NCI-H2081 treated with DMSO at 0.1 percent for 48 hours (cell line): ENCODE measurements around the gene SLC22A8.
"Not testable (repeated sequence)": the region's sequence is repeated elsewhere in the genome, so short reads cannot be mapped to it uniquely, and the experiment has no call there.

Experiments used
- DNase-seq: peaks from one replicate; lab custom pipeline; 2025; lab: John Stamatoyannopoulos, UW

The SLC22A8 gene, protein sequence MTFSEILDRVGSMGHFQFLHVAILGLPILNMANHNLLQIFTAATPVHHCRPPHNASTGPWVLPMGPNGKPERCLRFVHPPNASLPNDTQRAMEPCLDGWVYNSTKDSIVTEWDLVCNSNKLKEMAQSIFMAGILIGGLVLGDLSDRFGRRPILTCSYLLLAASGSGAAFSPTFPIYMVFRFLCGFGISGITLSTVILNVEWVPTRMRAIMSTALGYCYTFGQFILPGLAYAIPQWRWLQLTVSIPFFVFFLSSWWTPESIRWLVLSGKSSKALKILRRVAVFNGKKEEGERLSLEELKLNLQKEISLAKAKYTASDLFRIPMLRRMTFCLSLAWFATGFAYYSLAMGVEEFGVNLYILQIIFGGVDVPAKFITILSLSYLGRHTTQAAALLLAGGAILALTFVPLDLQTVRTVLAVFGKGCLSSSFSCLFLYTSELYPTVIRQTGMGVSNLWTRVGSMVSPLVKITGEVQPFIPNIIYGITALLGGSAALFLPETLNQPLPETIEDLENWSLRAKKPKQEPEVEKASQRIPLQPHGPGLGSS

DNA sequence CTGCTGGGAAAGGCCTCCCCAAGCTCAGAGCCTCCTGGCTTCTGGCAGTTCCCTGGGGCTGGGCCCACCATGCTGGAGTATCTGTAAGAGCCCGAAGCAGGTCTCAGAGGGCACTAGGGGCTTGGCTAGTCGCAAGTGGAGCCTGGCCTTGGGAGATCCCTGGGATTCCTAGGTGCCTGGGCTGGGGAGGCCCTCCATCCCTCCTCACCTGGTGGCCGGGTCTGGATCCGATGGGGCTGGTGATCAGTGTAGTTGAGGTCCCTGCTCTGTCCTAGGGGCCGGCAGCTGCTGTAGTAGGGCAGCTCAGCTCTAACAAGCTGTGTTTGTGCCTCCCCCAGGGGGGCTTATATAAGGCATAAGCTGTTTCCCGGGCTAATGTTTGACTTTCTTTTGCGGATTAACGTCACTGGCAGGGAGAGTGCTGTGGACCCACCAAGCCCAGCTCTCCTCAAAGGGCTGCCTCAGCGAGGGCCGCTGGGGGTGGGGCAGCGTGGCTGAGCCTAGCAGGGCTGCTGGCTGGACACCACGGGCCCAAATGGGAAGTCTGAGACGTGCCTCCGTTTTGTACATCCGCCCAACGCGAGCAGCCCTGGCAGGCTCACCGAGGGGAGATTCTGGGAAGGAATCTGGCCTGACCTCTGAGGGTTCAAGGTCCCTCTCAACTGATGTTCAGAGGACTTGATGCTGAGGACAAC lies at the start of gene SLC22A8:
Gene SLC22A8 (minus strand): TSS at position 321 of the 695 bp plus-strand sequence. CDS start 883 bp downstream, outside the sequence.
- no peak for DNase-seq

DNA sequence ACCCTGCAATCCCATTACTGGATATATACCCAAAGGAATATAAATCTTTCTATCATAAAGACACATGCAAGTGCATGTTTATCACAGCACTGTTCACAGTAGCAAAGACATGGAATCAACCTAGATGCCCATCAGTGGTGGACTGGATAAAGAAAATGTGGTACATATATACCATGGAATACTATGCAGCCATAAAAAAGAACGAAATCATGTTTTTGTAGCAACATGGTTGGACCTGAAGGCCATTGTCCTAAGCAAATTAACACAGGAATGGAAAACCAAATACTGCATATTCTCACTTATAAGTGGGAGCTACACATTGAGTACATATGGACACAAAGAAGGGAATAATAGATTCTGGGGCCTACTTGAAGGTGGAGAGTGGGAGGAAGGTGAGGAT lies 30.6 kb upstream of the SLC22A8 start:
- not testable (repeated sequence) for DNase-seq

DNA sequence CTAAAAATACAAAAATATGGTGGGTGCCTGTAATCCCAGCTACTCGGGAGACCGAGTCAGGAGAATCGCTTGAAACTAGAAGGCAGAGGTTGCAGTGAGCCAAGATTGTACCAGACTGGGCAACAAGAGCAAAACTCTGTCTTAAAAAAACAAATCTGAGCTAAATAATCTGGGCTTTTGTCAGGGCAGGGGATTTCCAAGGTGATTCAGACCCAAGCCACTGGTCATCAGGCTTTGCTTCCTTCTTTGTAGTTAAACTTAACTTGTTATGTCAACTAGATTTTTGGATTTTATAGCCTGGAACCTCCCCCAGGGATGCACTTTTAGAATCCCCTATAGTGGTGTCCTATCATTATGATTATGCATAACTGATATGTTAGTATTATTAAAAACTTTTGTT lies 27.0 kb upstream of the SLC22A8 start:
- no peak for DNase-seq

DNA sequence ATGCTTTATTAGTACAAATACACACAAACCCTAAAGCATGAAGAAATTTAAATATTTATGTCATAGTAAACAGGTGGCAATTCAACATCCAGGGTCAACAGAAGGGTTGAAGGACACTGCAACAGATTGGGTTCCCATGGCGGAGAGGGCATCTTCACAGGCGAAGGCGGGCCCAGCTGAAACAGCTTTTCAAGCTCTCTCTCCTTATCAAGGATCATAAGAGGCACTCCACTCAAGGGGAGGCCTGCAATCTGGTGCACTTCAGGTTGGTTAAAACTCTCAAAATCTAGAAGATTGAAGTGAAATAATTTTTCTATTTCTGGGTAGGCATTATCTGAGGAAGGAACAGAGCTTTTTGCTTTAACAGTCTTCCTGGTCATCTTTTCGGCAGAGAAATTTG lies 16.8 kb upstream of the SLC22A8 start:
- no peak for DNase-seq

DNA sequence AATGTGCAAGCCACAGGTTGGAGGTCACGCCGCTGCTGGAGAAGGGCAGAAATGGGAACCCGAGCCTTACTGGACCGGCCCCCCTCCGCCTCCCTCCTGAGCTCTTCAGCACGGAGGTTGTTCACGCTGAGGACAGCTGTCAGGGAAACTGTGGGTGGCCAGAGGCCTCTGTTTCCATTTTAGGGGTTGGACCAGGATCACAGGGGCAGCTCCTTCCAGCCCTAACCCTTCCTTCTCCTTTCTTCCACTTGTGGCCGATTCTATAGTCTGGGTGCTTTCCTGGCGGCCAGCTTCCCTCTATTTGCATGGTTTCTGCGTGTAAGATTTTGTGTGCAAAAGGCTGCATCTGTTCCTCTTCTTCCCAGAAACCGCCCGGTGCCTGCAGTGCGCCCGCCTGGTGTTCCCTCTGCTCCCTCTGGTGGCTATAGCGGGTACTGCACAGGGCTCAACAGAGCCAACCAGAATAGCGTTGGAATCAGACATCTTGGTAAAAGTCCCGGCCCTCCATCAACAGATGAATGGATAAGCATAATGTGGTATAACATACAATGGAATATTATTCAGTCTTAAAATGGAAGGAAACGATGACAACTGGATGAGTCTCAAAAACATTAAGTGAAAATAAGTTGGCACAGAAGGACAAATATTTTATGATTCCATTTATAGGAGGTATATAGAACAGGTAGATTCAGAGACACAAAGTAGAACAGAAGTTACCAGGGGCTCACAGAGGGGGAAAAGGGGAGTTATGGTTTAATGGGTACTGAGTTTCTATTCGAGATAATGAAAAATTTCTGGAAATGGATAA lies 8.4 kb upstream of the SLC22A8 start:
- no peak for DNase-seq

DNA sequence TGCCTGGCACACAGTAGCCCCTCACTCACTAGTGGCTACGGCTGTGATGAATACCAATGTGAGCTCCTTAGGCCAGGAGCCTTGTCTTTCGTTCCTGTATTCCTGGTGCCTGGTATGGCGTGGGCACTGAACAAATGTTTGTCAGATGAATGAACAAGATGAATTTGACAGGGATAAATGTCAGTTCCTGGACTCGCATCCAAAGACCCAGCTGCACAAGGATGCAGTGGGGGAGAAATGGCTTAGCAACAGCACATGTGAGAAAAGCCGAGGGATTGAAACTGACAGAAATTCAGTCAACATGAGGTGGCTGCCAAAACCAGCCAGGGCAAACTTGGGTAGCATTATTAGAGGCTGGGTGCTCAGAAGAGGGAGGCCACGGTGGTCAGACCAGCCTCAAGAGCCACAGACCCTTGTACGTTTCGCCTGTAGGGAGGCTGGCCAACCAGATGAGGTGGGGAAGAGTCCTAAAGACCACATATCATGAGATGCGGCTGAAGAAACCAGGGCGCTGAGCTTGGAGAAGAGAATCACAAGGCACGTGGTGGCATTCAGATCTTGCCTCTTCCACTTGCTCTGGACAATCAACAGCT lies 7.7 kb upstream of the SLC22A8 start:
- DNase-seq, result no peak

DNA sequence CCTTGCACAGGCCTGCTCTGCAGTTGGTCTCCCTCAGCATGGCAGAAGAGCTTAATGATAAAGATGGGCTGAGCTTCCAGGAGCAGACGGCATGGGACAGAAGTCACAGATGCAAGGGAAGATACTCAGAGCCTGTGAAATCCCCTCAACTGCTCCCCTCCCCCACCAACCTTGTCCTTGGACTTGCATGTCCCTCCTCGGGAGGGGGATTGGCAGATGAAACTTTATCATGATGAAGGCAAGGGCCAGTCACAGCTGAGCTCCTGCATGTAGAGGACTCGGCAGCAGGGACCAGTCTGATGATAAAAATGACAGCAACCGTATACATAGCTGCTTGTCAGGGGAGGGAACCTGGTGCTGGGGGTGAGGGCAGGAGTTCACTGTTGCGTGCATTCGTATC lies 6.8 kb upstream of the SLC22A8 start:
- no peak for DNase-seq

DNA sequence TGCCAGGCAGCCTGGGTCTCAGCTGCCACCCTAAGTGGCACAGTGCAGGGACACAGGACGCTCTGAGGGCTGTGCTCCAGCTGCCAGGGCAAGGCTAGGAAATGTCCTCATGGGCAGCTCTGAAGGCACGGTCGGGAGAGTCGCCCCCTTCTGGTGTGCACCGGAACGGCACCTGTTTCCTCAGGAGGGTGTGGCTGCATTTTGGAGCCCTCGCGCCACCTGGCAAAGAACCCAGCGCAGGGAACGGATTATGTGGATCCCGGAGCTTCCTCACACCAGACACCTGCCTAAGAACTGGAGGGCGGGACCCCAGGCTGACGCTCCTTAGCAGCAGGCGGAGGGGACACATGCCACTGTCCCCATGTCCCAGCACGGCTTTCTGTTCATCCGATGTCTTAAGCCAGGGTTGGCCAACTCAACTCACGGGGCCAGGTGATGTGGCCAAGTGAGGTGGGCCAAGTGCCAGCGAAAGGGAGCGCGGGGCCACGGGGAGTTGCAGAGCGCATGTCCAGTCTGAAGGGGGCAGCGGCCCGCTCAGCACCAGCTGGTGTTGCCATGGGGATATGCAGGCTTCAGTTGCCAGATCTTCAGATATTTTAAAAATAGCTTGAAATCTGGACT lies 5.1 kb upstream of the SLC22A8 start:
- no peak for DNase-seq

DNA sequence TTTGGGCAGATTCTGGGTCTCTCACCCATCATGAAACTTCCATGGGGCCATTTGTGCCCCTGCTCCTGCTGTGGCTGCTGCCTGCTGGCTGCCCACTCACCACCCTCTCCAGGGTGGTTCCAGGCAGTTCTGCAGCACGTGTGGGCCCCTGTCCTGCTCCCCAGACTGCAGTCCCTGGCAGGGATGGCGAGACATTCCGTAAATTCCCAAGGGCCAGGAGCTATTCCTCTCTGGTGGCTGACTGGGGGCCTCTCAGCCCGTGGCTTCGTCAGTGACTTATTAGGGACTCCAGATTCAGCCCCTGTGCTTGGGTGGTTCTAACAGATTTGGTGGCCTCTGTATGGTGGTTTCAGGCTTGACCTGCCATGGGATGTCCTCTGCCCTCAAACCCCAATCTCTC lies 3.9 kb upstream of the SLC22A8 start:
- no peak for DNase-seq

DNA sequence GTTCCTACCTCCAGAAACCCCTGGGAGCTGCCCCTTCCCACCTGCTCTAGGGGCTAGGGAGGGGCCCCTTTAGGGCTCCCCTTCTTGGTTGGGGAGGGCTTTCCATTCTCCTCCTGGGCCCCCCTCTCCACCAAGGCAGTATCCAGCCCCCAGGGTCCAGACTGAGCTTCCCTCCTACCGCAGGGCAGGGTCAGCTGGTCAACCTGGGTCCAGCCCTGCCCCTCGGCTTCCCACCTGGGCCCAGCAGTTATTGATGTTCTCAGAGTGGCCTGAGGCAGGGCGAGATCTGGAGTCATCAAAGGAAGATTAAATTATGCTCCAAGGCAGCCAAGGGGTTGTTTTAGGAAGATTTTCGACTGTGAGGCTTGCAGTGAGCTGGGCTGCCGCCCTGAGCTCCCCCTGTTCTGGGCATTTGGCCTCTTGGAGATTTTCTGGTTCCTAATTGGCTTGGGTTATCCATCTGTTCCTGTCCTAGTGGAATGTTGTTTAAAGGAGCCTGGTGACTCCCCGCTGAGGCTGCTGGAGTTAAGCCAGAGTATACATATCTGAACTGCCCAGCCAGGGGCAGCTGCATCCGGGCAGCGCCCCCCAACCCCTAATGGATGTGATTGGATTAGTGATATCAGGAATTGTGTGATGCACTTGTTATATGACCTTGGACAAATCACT lies 1.8 kb upstream of the SLC22A8 start:
- DNase-seq, result no peak

DNA sequence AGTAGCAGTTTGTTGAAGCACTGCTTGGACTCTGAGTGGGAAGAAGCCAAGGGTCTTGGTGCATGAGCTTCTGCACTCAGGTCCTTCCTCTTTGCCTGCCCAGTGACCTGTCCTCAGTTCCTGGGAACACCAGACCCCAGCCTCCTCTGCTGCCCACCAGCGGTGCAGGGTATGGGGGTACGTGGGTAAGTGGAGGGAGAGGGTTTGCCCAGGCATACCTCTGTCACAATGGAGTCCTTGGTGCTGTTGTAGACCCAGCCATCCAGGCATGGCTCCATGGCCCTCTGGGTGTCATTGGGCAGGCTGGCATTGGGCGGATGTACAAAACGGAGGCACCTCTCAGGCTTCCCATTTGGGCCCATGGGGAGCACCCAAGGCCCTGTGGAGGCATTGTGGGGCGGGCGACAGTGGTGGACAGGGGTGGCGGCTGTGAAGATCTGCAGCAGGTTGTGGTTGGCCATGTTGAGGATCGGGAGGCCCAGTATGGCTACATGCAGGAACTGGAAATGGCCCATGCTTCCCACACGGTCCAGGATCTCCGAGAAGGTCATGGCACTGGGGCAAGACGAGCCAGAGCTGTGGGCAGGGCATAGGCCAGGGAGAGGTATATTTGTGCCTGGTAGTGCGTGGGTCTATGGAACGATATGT lies 1.1 kb downstream of the SLC22A8 start:
- DNase-seq, result no peak

DNA sequence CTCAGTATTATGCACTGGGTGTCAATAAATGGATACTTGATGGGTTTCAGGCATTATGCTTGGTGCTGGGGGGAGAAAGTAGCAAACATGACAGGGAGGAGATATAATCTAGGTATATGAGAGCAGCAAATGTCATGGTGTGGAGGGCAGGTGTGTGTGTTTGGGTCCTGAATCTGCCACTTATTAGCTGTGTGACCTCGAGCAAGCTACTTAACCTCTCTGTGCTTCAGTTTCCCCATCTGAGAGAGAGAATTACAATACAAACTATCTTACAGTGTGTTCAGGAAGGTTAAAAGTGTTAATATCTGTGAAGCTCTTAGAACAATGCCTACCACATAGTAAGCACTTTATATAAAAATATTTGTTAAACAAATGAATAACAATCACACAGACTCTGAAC lies 2.8 kb downstream of the SLC22A8 start:
- no peak for DNase-seq

DNA sequence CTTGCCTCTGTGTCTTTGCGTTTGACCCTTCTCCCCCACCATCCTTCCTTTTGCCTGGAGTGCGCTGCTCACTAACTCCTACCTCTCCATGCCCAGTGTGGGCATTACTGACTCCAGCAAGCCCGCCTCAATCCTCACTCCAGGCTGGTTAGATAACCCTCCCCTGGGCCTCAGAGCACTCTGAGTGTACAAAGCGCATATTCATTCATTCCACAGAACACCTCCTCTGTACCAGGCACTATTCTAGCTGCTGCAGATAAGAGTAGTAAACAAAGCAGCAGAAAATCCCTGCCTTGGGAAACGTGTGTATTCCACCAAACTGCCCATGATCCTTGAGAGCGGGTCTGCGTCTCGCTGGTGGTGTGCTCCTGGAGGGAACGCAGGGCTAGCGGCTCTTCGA lies 3.2 kb downstream of the SLC22A8 start:
- DNase-seq, result no peak

DNA sequence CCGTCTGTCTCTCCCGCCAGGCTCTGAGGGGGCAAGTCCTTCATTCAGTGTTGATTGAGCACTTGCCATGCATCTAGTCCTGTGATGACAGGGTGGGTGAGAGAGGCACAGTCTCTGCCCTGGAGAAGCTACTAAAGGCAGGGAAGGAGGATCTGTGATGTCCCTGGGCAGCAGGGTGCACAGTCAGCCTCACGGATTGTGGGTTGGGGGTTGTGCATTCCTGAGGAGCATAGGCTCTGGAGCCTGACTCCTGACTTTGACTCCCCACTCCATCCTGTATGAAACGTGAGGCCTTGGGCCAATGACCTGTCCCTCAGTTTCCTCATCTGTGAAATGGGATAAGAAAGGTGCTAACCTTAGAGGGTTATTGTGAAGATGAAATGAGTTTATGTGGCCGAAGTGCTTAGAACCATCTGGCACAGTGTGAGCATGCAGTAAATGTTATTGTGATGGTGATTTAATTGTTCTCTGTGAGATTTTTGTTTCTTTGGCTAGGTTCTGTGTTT lies 4.7 kb downstream of the SLC22A8 start:
- DNase-seq, result no peak

DNA sequence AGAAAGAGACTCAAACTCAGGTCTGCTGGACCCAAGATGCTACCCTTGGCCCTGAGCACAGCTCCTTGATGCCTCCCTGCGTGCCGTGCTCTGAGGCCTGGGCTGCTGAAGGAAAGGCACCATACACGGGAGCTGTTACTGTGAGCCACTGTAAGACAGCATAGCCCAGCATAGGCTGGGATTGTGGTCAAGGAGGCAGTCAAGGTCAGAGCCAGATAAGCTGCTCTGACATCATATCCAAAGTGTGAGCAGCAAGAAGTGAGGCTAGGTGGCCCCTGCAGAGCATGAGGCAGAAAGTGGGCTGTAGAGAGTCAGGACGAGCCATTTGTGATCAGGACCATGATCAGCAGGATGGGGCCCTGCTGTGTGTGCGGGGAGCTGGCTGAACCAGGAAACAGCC lies 7.7 kb downstream of the SLC22A8 start:
- DNase-seq, result no peak

DNA sequence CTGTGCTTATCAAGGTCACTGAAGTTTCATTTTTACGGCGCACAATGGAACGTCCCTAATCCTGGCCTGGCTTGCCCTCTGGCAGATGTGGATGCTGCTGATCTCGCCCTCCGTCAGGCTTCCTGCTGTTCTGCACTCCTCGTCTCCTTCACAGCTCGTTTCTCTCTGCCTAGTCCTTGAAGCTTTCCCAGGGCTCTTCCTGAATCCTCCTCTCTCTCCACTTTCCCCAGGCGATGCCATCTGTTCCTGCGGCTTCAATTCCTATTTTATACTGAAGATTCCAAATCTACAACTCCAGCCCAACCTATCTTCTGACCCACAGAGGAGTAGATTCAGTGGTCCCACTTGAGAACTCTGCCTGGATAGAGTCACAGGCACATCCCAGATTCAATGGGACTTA lies 14.2 kb downstream of the SLC22A8 start:
- DNase-seq, result no peak

DNA sequence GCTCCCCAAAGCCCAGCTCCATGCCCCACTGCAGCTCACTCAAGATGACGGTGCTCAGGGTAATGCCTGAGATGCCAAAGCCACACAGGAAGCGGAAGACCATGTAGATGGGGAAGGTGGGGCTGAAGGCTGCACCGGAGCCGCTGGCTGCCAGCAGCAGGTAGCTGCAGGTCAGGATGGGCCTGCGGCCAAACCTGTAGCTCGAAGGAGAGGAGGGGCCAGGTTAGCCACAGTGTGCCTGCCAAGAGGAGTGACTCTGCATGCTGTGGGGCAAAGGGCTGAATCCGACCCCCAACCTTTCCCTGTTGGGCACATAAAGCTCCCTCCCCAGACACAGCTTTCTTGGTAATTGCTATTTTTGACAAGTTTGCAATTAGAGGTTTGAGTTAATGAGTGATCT lies 16.0 kb downstream of the SLC22A8 start:
- DNase-seq, result no peak

DNA sequence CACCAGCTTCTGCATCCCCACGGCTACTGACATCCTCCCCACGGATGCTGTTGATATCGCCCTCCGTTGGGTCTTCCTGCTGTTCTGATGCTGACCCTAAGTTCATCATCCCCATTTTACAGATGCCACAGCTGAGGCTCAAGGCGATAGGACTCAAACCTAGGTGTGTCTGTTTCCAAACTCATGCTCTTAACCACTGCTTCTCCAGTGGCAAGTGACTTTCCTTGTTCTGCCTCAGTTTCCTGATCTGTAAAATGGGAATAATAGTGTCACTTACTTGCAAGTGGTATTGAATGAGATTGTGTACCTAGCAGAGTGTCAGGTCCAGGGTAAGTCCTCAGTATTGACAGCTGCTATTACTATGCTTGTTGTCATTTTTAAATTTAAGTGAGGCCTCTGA lies 16.5 kb downstream of the SLC22A8 start:
- DNase-seq, result no peak

DNA sequence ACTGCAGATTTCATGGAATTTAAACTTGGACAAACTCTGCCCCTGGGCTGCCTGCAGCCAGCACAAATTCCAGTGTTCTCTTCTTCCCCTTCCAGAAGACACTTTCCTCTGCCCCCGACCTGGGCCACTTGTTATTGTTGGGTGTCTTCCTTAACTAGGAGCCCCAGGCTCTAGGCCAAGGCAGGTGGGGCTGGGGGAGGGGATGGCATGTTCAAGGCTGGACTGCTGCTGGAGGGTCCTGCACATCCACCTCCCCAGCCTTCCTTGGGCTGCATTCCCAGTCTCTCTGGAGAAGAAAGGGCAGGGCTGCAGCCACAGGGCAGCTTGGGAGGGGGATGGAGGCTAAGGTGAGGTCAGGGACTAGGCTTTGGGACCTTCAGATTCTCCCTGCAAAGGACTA lies 19.4 kb downstream of the SLC22A8 start:
- DNase-seq, result no peak

DNA sequence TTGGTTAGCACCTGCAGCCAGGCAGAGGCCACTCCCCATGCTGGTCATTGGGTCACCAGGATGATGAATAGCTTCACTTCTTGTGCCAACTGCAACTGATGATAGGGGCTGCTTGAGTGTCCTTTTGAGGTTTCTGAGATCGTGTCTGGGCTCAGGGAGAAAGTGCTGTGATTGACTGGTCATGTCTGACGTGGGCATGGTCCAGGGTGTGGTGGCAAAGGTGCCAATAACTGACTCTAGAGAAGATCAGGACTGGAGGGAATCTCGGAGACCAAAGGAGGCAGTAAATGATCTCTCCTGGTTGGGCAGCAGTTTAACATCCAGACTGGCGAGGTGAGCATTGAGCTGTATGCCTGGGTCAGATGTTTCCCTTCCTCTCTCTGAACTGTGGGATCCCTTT lies 20.9 kb downstream of the SLC22A8 start:
- DNase-seq, result no peak
